HG03354 (cell line): ENCODE measurements around the gene ADCY4.
"Not testable (repeated sequence)": the region's sequence is repeated elsewhere in the genome, so short reads cannot be mapped to it uniquely, and the experiment has no call there.

Experiments
- ATAC-seq: cut with Tn5 transposase; IDR thresholded peaks from one replicate; pipeline ENCODE4 v1.9.1; 2021; ENCODE audit warnings: mild to moderate bottlenecking; ENCODE audit not compliant: unreplicated experiment, poor library complexity, severe bottlenecking

The ADCY4 gene

DNA sequence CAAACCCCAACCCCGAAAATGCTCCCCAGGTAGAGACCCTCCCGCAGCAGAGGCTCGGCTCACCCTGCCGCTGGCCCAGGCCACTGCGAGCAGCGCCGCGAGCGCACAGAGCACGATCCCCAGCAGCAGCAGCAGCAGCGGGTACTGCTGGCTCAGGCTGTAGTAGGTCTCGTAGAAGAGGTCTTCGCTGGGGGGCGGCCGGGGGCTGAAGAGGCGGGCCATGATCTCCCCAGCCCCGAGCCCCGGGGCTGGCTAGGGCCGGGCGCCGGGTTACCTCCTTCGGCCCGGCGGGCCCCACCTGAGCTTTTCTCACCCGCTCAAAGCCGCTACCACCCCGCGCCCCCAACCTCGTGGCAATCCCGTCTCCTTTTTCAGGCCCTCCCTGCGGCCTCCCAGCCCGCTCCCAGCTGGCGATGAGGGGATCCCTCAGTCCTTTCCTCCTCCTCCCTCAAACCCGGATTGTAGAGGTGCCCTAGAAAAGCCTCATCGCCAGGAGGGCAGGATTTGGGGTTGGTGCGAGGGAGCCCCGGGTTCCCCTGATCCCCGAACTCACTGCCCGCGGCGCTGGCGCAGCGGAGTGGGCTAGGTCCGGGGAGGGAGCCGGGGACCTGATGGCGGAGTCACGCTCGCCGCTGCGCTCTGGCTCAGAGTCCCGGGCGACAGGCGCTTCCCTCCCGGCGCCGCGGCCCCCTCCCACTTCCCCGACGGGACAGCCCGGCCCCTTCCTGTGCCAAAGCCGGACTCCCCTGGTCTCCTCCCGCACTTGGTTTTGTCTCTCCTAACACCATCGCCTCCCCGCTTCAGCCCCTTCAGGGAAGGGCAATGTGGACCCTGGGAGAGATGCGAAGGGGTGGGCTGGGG, at the start of gene ADCY4:
ADCY4 (minus strand) TSS at position 641 of the 861 bp plus-strand sequence; CDS start at position 222, 419 bp downstream.
- ATAC-seq = no peak

DNA sequence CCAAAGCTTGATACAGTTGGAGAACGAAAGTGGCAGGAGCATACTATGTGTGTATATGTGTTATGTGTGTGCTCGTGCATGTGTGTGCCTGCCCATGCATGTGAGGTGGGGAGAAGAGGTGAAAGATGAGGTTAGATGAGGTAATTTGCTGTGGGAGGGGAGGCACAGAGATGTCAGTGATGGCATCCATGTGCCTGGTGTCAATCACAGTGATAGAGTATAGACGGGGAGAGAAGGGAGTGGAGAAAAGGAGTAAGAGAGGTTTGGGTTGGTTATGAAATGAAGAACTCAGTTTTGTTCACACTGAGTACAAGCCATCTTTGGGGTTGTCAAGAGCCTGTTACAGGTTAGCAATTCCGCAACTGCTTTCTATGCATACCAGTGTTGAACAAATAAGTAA, 49.3 kb upstream of the ADCY4 start:
- no peak for ATAC-seq

DNA sequence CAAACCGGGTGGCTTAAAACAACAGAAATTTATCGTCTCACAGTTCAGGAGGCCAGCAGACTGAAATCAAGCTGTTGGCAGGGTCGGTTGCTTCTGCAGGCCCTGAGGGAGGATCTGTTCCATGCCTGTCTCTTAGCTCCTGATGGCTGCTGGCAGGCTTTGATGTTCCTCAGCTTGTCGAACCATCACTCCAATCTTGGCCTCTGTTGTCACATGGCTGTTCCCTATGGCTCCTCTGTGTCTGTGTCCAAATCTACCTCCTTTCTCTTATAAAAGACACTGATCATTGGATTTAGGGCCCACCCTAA, 47.1 kb upstream of the ADCY4 start:
- ATAC-seq = no peak

DNA sequence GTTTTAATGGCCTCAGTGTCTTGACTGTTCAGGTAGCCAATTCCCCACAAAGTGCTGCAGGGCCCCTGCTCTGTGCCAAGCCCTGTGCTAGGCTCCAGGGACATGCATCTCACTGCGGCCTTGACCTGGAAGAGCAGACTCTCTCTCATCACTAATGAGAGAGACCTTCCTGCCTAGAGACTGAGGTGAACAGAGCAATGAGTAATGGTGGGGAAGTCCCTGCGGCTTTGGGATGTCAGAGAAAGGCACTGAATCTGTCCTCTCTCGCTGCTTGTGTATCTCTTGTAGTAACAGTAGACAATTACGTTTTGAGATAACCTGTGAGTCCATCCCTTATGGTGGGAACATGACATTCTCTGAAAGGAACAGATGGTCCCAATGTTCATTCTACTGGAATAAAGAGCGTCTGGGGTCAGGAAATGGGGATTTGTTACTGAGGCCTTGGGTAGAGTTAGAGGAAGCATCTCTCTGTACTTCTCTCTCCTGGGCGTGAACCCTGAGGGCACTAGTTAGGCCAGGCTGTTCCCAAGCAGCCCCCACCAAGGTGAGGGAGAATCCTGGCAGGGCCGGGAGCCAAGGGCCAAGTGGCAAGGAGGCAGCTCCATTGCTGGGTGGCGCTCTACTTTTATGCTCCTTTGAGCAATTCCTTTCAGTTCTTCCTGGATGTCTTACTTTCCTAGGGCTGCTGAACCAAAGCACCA, 46.6 kb upstream of the ADCY4 start:
- ATAC-seq = no peak

DNA sequence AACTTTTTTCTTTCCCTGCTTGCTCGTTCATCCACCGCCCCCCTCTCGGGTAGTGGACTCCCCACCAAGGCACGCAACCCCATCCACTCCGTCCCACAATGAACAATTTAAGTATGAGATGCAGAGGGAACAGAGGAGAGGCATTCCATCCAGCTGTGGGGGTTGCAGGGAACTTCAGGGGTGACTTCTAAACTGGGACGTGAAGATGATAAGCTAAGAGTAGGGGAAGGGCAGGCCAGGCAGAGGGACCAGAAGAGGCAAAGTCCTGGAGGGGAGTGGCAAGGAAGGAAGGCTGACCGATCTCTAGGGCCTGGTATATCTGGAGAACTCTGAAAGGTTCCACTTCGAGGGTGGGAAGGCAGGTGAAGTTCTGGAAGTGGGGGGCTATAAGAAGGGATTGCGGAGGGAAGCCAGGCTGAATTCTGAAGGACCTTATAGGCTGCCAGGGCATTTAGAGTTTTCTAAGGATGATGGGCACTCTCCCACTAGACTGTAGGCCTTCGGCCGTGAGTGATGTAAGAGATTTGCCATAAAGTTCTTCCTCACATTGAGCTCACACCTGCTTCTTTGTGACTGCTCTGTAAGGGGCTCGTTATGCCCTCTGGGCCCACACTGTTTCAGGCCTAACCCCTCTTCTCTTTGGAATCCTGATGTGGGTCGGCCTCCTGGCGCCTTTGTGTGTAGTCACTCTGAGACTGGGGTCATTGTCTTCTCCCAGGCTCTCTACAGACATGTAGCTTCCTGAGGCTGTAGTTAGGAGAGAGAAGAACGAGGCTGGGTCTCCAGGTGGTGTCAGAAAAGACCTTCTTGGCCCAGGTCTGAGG, 45.2 kb upstream of the ADCY4 start:
- ATAC-seq = no peak

DNA sequence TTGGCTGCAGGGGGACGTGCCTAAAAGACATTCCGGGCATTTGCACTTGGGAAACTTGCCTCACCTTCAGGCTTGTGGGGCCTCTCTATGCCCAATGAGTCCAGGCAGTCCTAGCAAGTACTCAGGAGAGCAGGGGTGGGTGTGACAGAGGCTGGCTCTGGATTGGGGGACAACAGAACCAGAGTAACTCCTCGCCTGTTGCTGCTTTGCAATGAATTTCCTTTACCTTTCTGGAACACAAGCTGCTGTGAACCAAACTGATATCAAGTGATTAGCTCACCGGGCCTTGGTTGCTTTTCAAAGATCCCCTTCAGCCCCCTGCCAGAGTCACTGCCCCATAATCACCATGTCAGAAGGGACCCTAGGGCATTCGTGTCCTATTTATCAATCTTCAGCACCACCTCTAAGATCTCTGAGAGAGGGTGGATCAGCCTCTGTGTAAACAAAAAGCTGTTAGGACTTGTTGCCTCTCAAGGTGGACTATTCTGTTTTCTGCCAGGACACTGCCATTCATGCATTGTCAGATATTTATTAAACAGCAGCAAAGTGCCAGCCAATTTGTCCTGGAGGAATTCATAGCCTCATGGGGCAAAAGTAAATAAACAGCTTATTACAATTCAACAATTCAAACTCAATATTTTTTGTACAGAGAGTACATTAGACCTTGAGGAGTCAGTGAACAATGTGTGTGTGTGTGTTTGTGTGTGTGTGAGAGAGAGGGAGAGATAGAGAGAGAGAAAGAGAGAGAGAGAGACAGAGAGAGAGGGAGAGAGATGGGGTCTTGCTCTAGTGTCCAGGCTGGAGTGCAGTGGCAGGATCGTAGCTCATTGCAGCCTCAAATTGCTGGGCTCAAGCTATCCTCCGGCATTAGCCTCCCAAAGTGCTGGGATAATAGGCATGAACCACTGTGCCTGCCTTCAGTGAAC, 44.4 kb upstream of the ADCY4 start:
- ATAC-seq = no peak

DNA sequence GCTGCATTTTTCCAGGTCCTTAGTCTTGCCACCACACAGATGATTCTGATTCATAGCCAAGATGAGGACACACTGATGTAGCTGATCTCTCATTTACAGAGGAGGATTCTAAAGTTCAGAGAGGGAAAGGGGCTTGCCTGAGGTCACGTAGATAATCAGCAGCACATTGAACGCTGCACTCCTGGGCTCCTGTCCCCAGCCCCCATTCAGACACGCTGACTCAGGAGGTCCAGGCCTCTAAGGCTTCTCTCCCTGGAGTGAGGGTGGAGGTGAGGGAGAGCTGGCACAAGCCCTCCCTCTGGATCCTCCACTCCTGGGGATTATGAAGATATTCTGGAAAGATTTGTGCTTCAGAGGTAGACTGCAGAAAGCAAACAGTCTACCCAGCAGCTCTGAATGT, 43.5 kb upstream of the ADCY4 start:
- no peak for ATAC-seq

DNA sequence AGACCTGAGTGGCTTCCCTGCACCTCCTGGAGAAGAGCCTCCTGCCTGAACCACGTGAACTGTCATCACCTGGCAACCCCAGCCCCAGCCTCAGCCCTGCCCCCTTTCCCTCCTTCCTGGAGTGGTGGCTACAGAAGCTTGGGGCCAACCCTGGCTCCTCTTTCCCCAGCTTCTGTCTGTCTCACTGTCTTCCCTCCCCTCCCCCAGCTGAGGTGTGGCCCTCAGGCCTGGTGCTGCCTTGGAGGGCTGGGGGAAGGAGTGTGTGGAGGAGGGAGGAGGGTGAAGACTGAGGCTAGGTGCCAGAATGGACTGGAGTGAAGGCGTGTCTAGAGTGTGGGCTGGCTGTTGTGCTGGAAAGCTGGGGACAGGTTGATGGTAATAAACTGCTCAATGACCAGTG, 42.8 kb upstream of the ADCY4 start:
- ATAC-seq = no peak

DNA sequence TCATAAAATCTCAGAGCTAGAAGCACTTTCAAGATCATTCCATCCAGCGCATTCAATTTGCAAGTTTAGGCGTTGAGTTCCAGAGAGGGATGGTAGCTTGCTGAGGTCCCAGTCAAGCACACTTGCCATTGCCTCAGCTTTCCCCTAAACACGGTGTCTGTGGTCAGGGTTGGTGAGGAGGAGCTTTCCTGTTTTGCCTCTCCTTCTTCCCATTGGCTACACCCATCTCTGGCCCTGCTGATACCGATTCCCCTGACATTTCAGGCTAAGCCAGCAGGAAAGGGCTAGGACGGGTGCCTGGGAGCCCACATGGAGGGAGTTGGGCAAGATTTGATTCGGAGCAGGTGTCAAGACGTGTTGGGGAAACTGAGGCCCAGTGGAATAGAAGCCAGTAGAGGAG, 42.3 kb upstream of the ADCY4 start:
- ATAC-seq = no peak

DNA sequence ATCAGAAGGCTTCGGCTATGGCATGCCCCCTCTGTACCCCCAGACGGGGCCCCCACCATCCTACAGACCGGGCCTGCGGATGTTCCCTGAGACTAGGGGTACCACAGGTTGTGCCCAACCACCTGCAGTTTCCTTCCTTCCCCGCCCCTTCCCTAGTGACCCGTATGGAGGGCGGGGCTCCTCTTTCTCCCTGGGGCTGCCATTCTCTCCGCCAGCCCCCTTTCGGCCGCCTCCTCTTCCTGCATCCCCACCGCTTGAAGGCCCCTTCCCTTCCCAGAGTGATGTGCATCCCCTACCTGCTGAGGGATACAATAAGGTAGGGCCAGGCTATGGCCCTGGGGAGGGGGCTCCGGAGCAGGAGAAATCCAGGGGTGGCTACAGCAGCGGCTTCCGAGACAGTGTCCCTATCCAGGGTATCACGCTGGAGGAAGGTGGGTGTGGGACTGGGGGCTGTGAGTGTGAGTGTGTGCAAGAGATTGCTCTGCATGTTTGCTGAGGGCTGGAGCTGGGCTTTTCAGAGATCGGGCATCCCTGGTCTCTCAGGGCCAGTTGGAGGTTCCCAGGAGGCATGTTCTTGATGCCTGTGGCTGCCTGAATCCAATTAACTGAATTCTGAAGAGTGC, 41.7 kb upstream of the ADCY4 start:
- ATAC-seq = no peak

DNA sequence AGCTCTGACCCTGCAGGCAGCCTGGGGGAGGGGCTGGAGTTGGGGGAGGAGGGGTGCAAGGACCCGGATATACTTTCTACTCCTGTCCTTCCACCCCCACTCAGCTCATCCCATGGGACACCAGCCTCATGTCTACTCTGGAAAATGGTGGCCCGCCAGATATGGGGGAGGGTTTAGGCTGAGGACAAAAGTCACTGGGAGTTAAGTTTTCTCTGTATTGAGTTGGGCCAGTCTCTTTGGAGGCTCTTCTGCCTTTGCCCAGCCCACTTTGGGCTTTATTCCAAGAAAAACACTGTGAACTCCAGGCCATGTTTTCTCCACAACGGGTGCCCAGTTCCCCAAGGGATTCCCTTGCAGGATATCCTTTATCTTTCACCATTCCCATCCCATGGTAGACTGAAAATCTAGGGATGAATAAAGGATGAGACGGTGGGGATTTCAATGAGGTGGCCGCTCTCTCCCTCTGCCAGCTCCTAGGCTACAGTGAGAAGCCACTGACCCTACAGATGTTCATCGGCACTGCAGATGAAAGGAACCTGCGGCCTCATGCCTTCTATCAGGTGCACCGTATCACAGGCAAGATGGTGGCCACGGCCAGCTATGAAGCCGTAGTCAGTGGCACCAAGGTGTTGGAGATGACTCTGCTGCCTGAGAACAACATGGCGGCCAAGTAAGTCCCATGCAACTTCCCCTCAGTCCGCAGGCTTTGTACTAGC, 38.0 kb upstream of the ADCY4 start:
- no peak for ATAC-seq

DNA sequence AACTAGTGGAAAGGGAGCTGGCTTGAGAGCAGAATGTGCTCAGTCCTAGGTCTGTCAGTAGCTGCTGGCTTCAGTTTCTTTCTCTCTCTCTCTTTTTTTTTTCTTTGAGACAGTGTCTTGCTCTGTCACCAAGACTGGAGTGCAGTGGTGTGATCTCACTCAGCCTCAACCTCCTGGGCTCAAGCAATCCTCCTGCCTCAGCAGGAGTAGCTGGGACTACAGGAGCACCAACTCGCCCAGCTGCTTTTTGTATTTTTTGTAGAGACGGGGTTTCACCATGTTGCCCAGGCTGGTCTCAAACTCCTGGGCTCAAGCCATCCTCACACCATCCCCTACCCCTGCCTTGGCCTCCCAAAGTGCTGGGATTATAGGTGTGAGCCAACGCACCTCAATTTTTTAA, 36.7 kb upstream of the ADCY4 start:
- ATAC-seq = not testable (repeated sequence)

DNA sequence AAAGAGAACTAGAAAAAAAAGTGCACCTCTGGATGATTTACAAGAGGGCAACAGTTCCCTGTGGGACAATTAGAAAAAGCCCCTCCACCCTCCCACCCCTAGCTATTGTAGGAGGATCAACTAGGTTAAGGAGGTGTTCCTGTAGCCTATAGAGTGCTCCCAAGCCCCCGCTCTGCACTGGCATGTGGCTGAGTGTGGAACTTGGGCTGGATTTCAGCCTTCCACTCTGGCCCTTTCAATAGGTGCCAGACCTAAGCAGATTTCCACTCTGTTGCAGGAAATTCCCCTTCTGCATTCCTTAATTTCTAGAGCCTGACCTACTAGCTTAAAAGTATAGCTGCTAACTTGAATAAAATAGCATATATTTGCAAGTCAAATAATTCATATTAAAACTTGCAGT, 35.9 kb upstream of the ADCY4 start:
- ATAC-seq = no peak

DNA sequence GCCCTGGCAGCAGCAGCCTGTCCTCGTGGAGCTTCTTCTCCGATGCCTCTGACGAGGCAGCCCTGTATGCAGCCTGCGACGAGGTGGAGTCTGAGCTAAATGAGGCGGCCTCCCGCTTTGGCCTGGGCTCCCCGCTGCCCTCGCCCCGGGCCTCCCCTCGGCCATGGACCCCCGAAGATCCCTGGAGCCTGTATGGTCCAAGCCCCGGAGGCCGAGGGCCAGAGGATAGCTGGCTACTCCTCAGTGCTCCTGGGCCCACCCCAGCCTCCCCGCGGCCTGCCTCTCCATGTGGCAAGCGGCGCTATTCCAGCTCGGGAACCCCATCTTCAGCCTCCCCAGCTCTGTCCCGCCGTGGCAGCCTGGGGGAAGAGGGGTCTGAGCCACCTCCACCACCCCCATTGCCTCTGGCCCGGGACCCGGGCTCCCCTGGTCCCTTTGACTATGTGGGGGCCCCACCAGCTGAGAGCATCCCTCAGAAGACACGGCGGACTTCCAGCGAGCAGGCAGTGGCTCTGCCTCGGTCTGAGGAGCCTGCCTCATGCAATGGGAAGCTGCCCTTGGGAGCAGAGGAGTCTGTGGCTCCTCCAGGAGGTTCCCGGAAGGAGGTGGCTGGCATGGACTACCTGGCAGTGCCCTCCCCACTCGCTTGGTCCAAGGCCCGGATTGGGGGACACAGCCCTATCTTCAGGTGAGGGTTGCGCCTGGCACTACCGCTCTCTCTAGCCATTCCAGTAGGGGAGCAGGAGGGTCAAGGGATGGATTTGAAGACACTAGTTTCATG, 35.2 kb upstream of the ADCY4 start:
- ATAC-seq = no peak

DNA sequence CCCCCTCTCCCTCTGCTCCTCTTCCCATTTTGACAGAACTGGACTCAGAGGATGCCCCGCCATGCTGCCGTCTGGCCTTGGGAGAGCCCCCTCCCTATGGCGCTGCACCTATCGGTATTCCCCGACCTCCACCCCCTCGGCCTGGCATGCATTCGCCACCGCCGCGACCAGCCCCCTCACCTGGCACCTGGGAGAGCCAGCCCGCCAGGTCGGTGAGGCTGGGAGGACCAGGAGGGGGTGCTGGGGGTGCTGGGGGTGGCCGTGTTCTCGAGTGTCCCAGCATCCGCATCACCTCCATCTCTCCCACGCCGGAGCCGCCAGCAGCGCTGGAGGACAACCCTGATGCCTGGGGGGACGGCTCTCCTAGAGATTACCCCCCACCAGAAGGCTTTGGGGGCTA, 34.6 kb upstream of the ADCY4 start:
- ATAC-seq = no peak

DNA sequence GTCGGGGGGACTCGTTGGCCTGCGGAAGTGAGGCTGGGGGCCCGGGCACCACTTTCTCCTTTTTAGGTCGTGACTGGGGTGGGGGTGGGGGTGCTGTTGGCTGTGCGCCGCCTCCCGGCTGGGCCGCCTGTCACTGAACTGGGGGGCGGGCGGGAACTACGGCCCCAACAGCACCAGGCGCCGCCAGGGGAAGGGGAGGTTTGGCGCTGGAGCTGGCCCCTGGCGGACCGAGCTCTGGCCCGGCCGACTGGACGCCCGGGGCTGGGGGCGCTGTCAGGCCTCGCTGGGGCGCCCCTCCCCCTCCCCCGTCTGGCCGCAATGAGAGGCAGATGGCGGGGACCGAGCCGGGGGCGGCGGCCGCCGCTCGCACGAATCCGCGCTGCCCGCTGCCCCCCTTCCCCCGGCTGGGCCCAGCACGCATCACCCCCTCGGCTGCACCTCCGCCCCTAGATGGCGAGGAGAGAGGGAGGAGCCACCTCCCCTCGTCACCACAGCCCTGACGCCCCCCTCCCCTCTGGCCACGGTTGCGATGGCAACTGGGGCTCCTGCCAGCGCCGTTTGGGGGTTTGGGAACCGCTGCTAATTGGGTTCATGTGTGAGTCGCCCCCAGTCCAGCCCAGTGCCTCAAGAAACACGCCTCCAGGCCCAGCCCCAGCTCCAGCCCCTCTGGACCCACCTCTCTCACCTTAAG, 33.8 kb upstream of the ADCY4 start:
- ATAC-seq = no peak

DNA sequence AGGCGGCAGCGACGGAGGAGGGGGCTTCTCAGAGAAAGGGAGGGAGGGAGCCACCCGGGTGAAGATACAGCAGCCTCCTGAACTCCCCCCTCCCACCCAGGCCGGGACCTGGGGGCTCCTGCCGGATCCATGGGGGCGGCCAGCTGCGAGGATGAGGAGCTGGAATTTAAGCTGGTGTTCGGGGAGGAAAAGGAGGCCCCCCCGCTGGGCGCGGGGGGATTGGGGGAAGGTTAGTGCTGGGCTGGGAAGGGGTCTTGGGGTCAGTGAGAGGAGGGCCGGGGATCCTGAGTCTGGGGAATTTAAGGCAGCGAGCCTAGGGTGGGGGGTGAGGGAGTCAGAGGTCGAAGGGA, 33.3 kb upstream of the ADCY4 start:
- ATAC-seq = no peak
